HepG2 (cell line): Measurements from ENCODE around the gene RNF126. TPM values are rescaled to one million over a fixed set of nuclear protein-coding genes. Genes with fewer than 3 reads are reported as not detected.

Experiments
- ATAC-seq: fragments of 200-7000 bp; cut with Tn5 transposase; 3 replicates; pipeline ENCODE4 v1.9.1; 2020; ENCODE audit warnings: mild to moderate bottlenecking, moderate library complexity
- BruUV-seq: library from RNA; stranded (reverse); fragments of 400-500 nt; replicated peaks from 2 replicates; lab custom pipeline; 2021; lab: Mats Ljungman, UMichigan
- CTCF ChIA-PET: fragments of 300-600 bp; formaldehyde crosslinking; extraction: SDS; loops from one replicate; lab custom pipeline; 2021; ENCODE audit warnings: low total read pairs, inconsistent platforms, low intra/inter-chr PET ratio; lab: Yijun Ruan, JAX
- POLR2A ChIA-PET: fragments of 350-600 bp; sonication (Branson Sonifier 250); formaldehyde crosslinking; loops from one replicate; lab custom pipeline; 2020; ENCODE audit warnings: antibody characterized with exemption, inconsistent platforms; lab: Yijun Ruan, JAX
- DNase-seq: peaks from one replicate; pipeline ENCODE4 v3.0.0-alpha.2; 2015; ENCODE audit warnings: low spot score
- FAIRE-seq: peaks from 3 replicates; lab custom pipeline; 2011; peaks lifted over from hg19 to GRCh38; lab: Jason Lieb, UNC
- H2AFZ ChIP-seq: one replicate; pipeline ENCODE4 v1.6.1; 2011; ENCODE audit warnings: low read length, inconsistent platforms
- H3K27ac ChIP-seq: fragments of 300-600 bp; 3 replicates; pipeline ENCODE4 v1.8.0; 2011; ENCODE audit warnings: mixed run types, mild to moderate bottlenecking, mixed read lengths, low read length, inconsistent platforms; ENCODE audit not compliant: insufficient read depth; ENCODE audit errors: extremely low read length
- H3K27me3 ChIP-seq, 2 experiments: fragments of 200-600 bp in 1 of 2; 2 replicates in 1 of 2; 3 replicates in 1 of 2; pipeline versions ENCODE4 v1.6.0 to v1.8.0; 2011; ENCODE audit warnings: low read length in 2 of 2, mild to moderate bottlenecking in 2 of 2, moderate library complexity in 2 of 2, inconsistent platforms in 1 of 2; ENCODE audit not compliant: insufficient read depth in 2 of 2, control insufficient read depth in 1 of 2
- H3K36me3 ChIP-seq, 2 experiments: fragments of 200-600 bp in 1 of 2; replicated peaks in 1 of 2; 2 replicates in 1 of 2; 3 replicates in 1 of 2; pipeline versions ENCODE4 v1.5.1 to v1.8.0; 2011; ENCODE audit warnings: low read length in 2 of 2, inconsistent platforms in 1 of 2; ENCODE audit not compliant: insufficient read depth in 2 of 2, control insufficient read depth in 1 of 2
- H3K4me1 ChIP-seq: 2 replicates; pipeline ENCODE4 v1.5.1; 2012; ENCODE audit warnings: low read length, inconsistent platforms; ENCODE audit not compliant: insufficient read depth
- H3K4me2 ChIP-seq: 2 replicates; pipeline ENCODE4 v1.6.0; 2011; ENCODE audit warnings: low read depth, low read length, inconsistent platforms
- H3K4me3 ChIP-seq, 3 experiments: fragments of 200-600 bp in 1 of 3; sonication (generic), shearing (Covaris generic) in 1 of 3; replicated peaks in 1 of 3; 2 replicates each; pipeline ENCODE4 v1.5.1; 2011 to 2016; ENCODE audit warnings: low read length in 3 of 3, inconsistent platforms in 2 of 3, low read depth in 2 of 3, mild to moderate bottlenecking in 2 of 3, control low read depth in 1 of 3, mixed read lengths in 1 of 3; ENCODE audit not compliant: insufficient read depth in 1 of 3
- H3K79me2 ChIP-seq: one replicate; pipeline ENCODE4 v1.6.1; 2011; ENCODE audit warnings: low read length, inconsistent platforms; ENCODE audit not compliant: insufficient read depth
- H3K9ac ChIP-seq: 2 replicates; pipeline ENCODE4 v1.6.0; 2011; ENCODE audit warnings: mild to moderate bottlenecking, low read depth, low read length, inconsistent platforms; ENCODE audit not compliant: insufficient read depth
- H3K9me3 ChIP-seq: 2 replicates; pipeline ENCODE4 v1.5.1; 2012; ENCODE audit warnings: mild to moderate bottlenecking, low read length
- H4K20me1 ChIP-seq: 2 replicates; pipeline ENCODE4 v1.6.0; 2011; ENCODE audit warnings: inconsistent platforms, mild to moderate bottlenecking, low read length, moderate library complexity; ENCODE audit not compliant: insufficient read depth
- HNF4A ChIP-seq: sonication (generic); formaldehyde crosslinking; IDR thresholded peaks from 2 replicates; pipeline ENCODE4 v1.4.0; 2020; ENCODE audit warnings: missing genetic modification reagents
- LBX2 ChIP-seq: sonication (generic); formaldehyde crosslinking; IDR thresholded peaks from 2 replicates; pipeline ENCODE4 v1.5.0; 2020; ENCODE audit warnings: missing genetic modification reagents, mild to moderate bottlenecking, borderline replicate concordance
- PAF1 ChIP-seq: IDR thresholded peaks from 2 replicates; pipeline ENCODE4 v1.6.1; 2016; ENCODE audit warnings: missing genetic modification reagents, missing compliant biosample characterization
- PCBP1 ChIP-seq: fragments of 200-400 bp; formaldehyde crosslinking; IDR thresholded peaks from 2 replicates; pipeline ENCODE4 v1.6.1; 2017; ENCODE audit warnings: mild to moderate bottlenecking, low read depth, low read length, borderline replicate concordance
- PRDM10 ChIP-seq: sonication (generic); formaldehyde crosslinking; IDR thresholded peaks from 2 replicates; pipeline ENCODE4 v1.4.0; 2020; ENCODE audit warnings: low read depth, missing genetic modification reagents
- SMAD3 ChIP-seq: sonication (generic); formaldehyde crosslinking; IDR thresholded peaks from 2 replicates; pipeline ENCODE4 v1.4.0; 2020; ENCODE audit warnings: missing genetic modification reagents
- TFDP1 ChIP-seq: IDR thresholded peaks from 2 replicates; pipeline ENCODE4 v1.6.1; 2016; ENCODE audit warnings: missing compliant biosample characterization, missing genetic modification reagents, borderline replicate concordance
- ZBTB33 ChIP-seq: sonication (generic); formaldehyde crosslinking; IDR thresholded peaks from 2 replicates; pipeline ENCODE4 v1.4.0; 2020; ENCODE audit warnings: missing genetic modification reagents
- ZNF326 ChIP-seq: sonication (generic); formaldehyde crosslinking; IDR thresholded peaks from 2 replicates; pipeline ENCODE4 v1.4.0; 2020; ENCODE audit warnings: missing genetic modification reagents, borderline replicate concordance
- ZNF383 ChIP-seq: sonication (generic); formaldehyde crosslinking; IDR thresholded peaks from 2 replicates; pipeline ENCODE4 v1.4.0; 2020; ENCODE audit warnings: missing genetic modification reagents, mild to moderate bottlenecking, borderline replicate concordance
- ZNF720 ChIP-seq: sonication (generic); formaldehyde crosslinking; IDR thresholded peaks from 2 replicates; pipeline ENCODE4 v1.4.0; 2020; ENCODE audit warnings: missing genetic modification reagents
- WGBS: methylation state at CpG from one replicate; pipeline ENCODE4 v1.1.6; 2017; ENCODE audit warnings: low lambda C conversion rate; 5-methylcytosine and 5-hydroxymethylcytosine counted together
- in situ Hi-C: cut with HindIII; loops from 2 replicates; pipeline ENCODE4 v1.10.0; 2017; ENCODE audit warnings: low pct_unique_long_range_greater_than_20kb; ENCODE audit not compliant: extremely low pct_ligation_motif_present
- intact Hi-C: fragments of 100-400 bp; cut with micrococcal nuclease; formaldehyde crosslinking; loops from one replicate; pipeline ENCODE4 v1.10.0; 2022; ENCODE audit not compliant: unreplicated experiment
- polyA plus RNA-seq, 8 experiments: library from polyadenylated mRNA; depleted of rRNA in 3 of 8; stranded (reverse) in 7 of 8; unstranded in 1 of 8; fragments of >200 nt; fragmentation: Illumina TruSeq in 4 of 8; extraction: Trizol in 4 of 8; gene quantifications; 2 replicates each; pipeline versions ENCODE4 v1.2.1 to v1.2.3, GENCODE V29; 2011 to 2016; ENCODE audit warnings: low read depth in 4 of 8, missing spikeins in 1 of 8, mixed read lengths in 1 of 8; ENCODE audit not compliant: insufficient read depth in 1 of 8
- total RNA-seq, 5 experiments: library from RNA; depleted of rRNA; stranded (reverse); fragments of >200 nt; fragmentation: Illumina TruSeq; extraction: Trizol; gene quantifications; 2 replicates each; pipeline ENCODE4 v1.2.3, GENCODE V29; 2016; ENCODE audit warnings: low read depth in 1 of 5

The RNF126 gene
- total and polyA plus RNA-seq, 2 of the 13 experiments (the other 11 are each of a cell fraction or from before 2014, with no cell fraction given): 23.2 to 34.0 TPM

- no peak for TF ChIP-seq PRDM10 (CRISPR knock-in tag)
Observed at GRCh38 chr19:710767-711166, 47.8 kb upstream of the RNF126 start (continued).

- POLR2A ChIA-PET: interaction anchor here (0.6 kb wide), 1 partner anchor 693 kb away, joined by 3 read pairs; no protein-coding TSS in a partner anchor
- ATAC-seq (no peak; the same call in 2 of the 3 replicates), DNase-seq (no peak), FAIRE-seq (no peak)
- Histone ChIP-seq H3K36me3 (no peaks in the 10 kb centered on the region), H4K20me1 (no peaks in the 10 kb centered on the region), H3K27ac (no peak overlapping the region), H2AFZ (no peak overlapping the region), H3K4me1 (peaks cover 47% of the 10 kb centered on the region), H3K9ac (no peak overlapping the region), H3K79me2 (no peaks in the 10 kb centered on the region), H3K4me3 (peak overlapping the region in 2 of 3 experiments; percentile 62 to 72; a peak in 3 of 6 replicates), H3K4me2 (peak overlapping the region; percentile 53), H3K9me3 (no peaks in the 10 kb centered on the region), H3K27me3 (no peaks in the 10 kb centered on the region)
- WGBS: 34% methylated on average over 15 of the region's 27 CpGs
- intact Hi-C loops (no loop called here), in situ Hi-C loops (no loop called here)
- no TSS peak for BruUV-seq
- CTCF ChIA-PET: no interaction called here
- TF ChIP-seq HNF4A (no peak), PCBP1 (0 out of 2 replicates have a peak, but pooled peaks have one; percentile 35), SMAD3 (CRISPR knock-in tag) (no peak), ZNF720 (CRISPR knock-in tag) (no peak), LBX2 (CRISPR knock-in tag) (no peak), ZNF326 (no peak), ZNF383 (CRISPR knock-in tag) (no peak), TFDP1 (CRISPR knock-in tag) (no peak), PAF1 (CRISPR knock-in tag) (no peak), ZBTB33 (CRISPR knock-in tag) (peak; percentile 58)
Observed at GRCh38 chr19:709965-710571, 47.1 kb upstream of the RNF126 start.
